Activated CD8-positive, alpha-beta T cell treated with anti-CD3 and anti-CD28 coated beads for 36 hours (primary cell): ENCODE data around the gene FKBP2. TPM values are rescaled to one million over a fixed set of nuclear protein-coding genes. Genes with fewer than 3 reads are reported as not detected.
A peak's percentile ranks its signal among the peaks of the same experiment; 100 is the strongest.
"Not testable (repeated sequence)": the region's sequence is repeated elsewhere in the genome, so short reads cannot be mapped to it uniquely, and the experiment has no call there.

Experiments used
- ATAC-seq: fragments of 200-7000 bp; cut with Tn5 transposase; one replicate; pipeline ENCODE4 v1.10.0; 2021; ENCODE audit warnings: mild to moderate bottlenecking, moderate library complexity
- CTCF ChIA-PET: fragments of 350-600 bp; sonication (Branson Sonifier 250); formaldehyde crosslinking; loops from one replicate; lab custom pipeline; 2021; ENCODE audit warnings: antibody characterized with exemption; lab: Charles Lee
- POLR2A ChIA-PET: fragments of 350-600 bp; sonication (Branson Sonifier 250); formaldehyde crosslinking; loops from one replicate; lab custom pipeline; 2021; ENCODE audit warnings: antibody characterized with exemption; lab: Charles Lee
- DNase-seq: peaks from one replicate; pipeline ENCODE4 v3.0.0-alpha.2; 2020
- H3K27ac Mint-ChIP-seq: one replicate; pipeline ENCODE4 v1.8.0; 2021; ENCODE audit warnings: mild to moderate bottlenecking, mixed read lengths
- H3K27me3 Mint-ChIP-seq: one replicate; pipeline ENCODE4 v1.8.0; 2021; ENCODE audit warnings: mixed read lengths
- H3K36me3 Mint-ChIP-seq: one replicate; pipeline ENCODE4 v1.8.0; 2021; ENCODE audit warnings: low read depth, mixed read lengths
- H3K4me1 Mint-ChIP-seq: one replicate; pipeline ENCODE4 v1.8.0; 2021; ENCODE audit warnings: low read depth, mixed read lengths
- H3K4me3 Mint-ChIP-seq: one replicate; pipeline ENCODE4 v1.8.0; 2021; ENCODE audit warnings: mild to moderate bottlenecking, moderate library complexity, mixed read lengths
- H3K9me3 Mint-ChIP-seq: one replicate; pipeline ENCODE4 v1.8.0; 2021; ENCODE audit warnings: mixed read lengths
- CTCF ChIP-seq: fragments of 200-600 bp; IDR thresholded peaks from one replicate; pipeline ENCODE4 v1.8.0; 2022; ENCODE audit warnings: antibody characterized with exemption, mild to moderate bottlenecking
- intact Hi-C: fragments of 100-400 bp; cut with micrococcal nuclease; formaldehyde crosslinking; loops from one replicate; pipeline ENCODE4 v1.10.0; 2022
- total RNA-seq, 2 experiments: library from RNA; stranded (reverse); gene quantifications; one replicate each; pipeline ENCODE4 v1.2.3, GENCODE V29; 2021

The FKBP2 gene
- total RNA-seq, 2 experiments from 2014 or later: 23.5 to 26.9 TPM

DNA sequence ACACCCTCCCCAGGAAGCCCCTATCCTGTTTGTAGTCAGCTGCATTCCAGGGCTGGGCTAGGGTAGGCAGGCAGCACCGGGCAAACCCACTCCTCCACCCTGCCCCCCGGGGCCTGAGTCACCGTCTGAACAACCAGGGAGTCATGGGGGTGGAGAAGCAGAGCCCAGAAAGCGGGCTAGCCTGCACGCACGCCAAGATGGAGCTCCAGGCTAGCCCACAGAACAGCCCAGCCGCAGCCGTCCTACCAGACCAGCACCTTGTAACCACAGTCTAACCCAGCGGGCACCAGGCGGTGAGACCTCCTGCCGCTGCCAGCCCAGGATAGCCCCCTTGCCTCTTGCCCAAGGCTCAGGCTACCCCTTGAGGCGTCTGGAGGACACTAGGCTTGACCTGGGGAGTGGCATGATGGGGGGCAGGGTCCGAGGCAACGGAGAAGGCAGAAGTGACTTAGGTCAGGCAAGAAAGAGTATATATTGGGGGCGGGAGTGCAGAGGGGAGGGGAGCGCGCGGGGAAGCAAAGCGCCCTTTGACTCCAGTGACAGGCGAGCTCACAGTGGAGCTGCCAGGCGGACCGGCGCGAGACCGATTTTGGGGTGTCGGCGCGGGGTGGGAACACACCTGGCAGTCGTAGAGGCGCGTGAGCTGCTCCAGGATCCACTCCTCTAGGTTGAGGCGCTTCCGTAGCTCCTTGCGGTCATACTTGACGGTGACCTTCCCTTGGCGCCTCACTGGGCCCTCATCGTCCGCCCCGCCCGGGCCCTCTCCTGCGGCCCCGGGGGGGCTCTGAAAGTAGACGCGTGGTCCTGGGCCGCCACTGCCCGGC lies 5.1 kb downstream of the FKBP2 start:
- CTCF ChIA-PET: interaction anchor here (0.9 to 4.6 kb wide), 11 partner anchors 10 to 86 kb away, joined by 3 to 35 read pairs (median 6); partner anchors contain the start of genes CATSPERZ, FERMT3, NUDT22 and PRDX5

DNA sequence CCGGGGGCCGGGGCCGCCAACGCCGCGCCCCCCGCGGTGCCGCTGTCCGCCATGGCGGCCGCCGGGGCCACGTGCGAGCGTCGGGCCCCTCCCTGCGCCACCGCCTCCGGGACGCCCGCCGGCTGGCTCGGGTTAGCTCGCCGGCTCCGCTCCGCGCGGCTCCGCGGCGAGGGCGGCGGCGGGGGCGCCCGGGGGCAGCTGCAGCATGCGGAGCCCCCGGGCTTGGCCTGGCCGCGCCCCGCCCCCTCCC lies 5.7 kb downstream of the FKBP2 start:
- peaks cover 30% of the 10 kb centered on the region for H3K4me1 Mint-ChIP-seq
- peaks cover 28% of the 10 kb centered on the region for H3K36me3 Mint-ChIP-seq
- ChIA-PET CTCF (interaction anchor here (0.9 to 4.6 kb wide), 6 partner anchors 13 to 71 kb away, joined by 3 to 35 read pairs (median 6); partner anchors contain the start of genes CATSPERZ, FERMT3, PRDX5 and TRMT112), POLR2A (interaction anchor here (0.6 to 10.0 kb wide), 6 partner anchors 8 to 1609 kb away, joined by 3 to 132 read pairs (median 12); partner anchors contain the start of gene FERMT3)
- H3K9me3 Mint-ChIP-seq, H3K27me3 Mint-ChIP-seq, DNase-seq, H3K27ac Mint-ChIP-seq: not testable (repeated sequence)
- intact Hi-C loops: loop anchor here (10.0 kb wide), 1 partner anchor 58 kb away; the partner anchor contains the start of genes CATSPERZ and ESRRA
- ATAC-seq: peak; percentile 7
- H3K4me3 Mint-ChIP-seq: peak overlapping the region; percentile 78

More for the DNA sequence above, 5.1 kb downstream of the FKBP2 start:
- H3K27me3 Mint-ChIP-seq: no peaks in the 10 kb centered on the region
- no peaks in the 10 kb centered on the region for H3K9me3 Mint-ChIP-seq
- ATAC-seq (peak; percentile 5), DNase-seq (peak; percentile 90)
- no peak for TF ChIP-seq CTCF
- intact Hi-C loops: loop anchor here (10.0 kb wide), 1 partner anchor 59 kb away; the partner anchor contains the start of genes CATSPERZ and ESRRA
- H3K27ac Mint-ChIP-seq: peak overlapping the region; percentile 93
- peaks cover 28% of the 10 kb centered on the region for H3K36me3 Mint-ChIP-seq
- H3K4me1 Mint-ChIP-seq: peaks cover 30% of the 10 kb centered on the region
- POLR2A ChIA-PET: interaction anchor here (0.6 to 10.0 kb wide), 10 partner anchors 9 to 1608 kb away, joined by 3 to 132 read pairs (median 12); partner anchors contain the start of genes FERMT3, NUDT22, PRDX5 and TRMT112
- H3K4me3 Mint-ChIP-seq: peak overlapping the region; percentile 94

DNA sequence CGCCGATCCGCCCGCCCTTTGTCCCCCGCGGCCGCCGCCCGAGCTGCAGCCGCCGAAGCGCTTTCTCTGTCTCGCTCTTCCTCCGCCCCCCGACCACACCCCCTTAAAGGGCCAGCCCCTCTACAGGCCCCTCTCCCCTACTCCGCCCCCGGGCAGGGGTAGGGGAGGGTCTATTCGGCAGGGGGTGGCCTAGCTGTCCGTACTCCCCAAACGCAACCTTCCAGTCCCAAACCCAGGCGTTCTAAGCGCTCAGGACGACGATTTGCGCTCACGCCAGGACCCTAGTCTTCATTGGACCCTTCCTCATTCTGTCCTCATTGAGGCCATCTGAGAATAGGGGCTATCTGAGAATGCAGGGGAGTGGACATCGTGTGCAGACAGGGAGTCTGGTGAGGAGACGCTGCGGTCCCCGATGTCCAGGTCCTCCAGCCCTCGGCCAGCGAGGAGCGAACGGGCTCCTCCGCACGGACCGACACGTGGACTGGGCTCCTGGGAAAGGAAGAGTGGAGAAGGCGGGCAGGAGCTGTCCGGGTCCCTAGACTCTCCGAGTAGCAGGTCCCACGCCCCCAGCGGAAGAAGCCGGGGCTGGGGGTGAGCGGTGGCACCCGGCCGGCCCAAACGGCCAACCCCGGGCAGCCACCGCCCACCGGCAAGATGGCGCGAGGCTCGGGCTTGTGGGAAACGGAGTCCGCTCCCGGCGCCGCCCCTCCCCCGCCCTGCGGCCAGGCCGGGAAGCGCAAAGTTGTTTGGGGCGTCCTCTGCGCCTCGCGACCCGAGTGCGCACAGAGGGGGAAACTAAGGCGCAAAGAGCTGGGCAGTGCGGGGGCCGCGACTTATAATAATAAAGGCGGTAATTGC lies 6.2 kb downstream of the FKBP2 start, which contains the start of gene PPP1R14B:
Gene PPP1R14B, minus strand, starts transcription at position 73 of the 858 bp plus-strand sequence. CDS start 270 bp downstream, outside the sequence.
- no peak for TF ChIP-seq CTCF
- Mint-ChIP-seq H3K36me3 (peaks cover 28% of the 10 kb centered on the region), H3K27ac (peak within 1 kb of the TSS; percentile 93), H3K27me3 (no peaks in the 10 kb centered on the region), H3K4me1 (peaks cover 33% of the 10 kb centered on the region), H3K4me3 (peak within 1 kb of the TSS; percentile 94), H3K9me3 (no peaks in the 10 kb centered on the region)
- CTCF ChIA-PET: interaction anchor here (0.9 to 4.6 kb wide), 6 partner anchors 13 to 70 kb away, joined by 3 to 35 read pairs (median 6); partner anchors contain the start of genes CATSPERZ, FERMT3, PRDX5 and TRMT112
- DNase-seq: peak; percentile 89
- peak; percentile 55 for ATAC-seq
- intact Hi-C loops: loop anchor here (10.0 kb wide), 1 partner anchor 58 kb away; the partner anchor contains the start of genes CATSPERZ and ESRRA
- POLR2A ChIA-PET: interaction anchor here (1.2 to 10.0 kb wide), 7 partner anchors 8 to 58 kb away, joined by 4 to 132 read pairs (median 4); partner anchors contain the start of genes BAD and FERMT3

- Mint-ChIP-seq H3K36me3 (peaks cover 22% of the 10 kb centered on the region), H3K4me3 (peak overlapping the region; percentile 62), H3K4me1 (peaks cover 29% of the 10 kb centered on the region), H3K27ac (no peak overlapping the region), H3K27me3 (no peaks in the 10 kb centered on the region), H3K9me3 (no peaks in the 10 kb centered on the region)
- intact Hi-C loops: loop anchor here (10.0 kb wide), 1 partner anchor 57 kb away; the partner anchor contains the start of genes CATSPERZ and ESRRA
- DNase-seq (no peak), ATAC-seq (no peak)
- TF ChIP-seq CTCF: no peak
- ChIA-PET POLR2A (interaction anchor here (1.1 to 10.0 kb wide), 6 partner anchors 16 to 57 kb away, joined by 4 to 132 read pairs (median 4); partner anchors contain the start of genes BAD and FERMT3), CTCF (interaction anchor here (1.1 to 5.3 kb wide), 4 partner anchors 22 to 56 kb away, joined by 4 to 35 read pairs (median 7); partner anchors contain the start of genes CATSPERZ, NUDT22 and TRPT1)
Measured at GRCh38 chr11:64247729-64248531, 7.0 kb downstream of the FKBP2 start.
